PC-3 (cell line): ENCODE data around the gene KNDC1. TPM values are rescaled to one million over a fixed set of nuclear protein-coding genes. Genes with fewer than 3 reads are reported as not detected.
A peak's percentile ranks its signal among the peaks of the same experiment; 100 is the strongest.

Source experiments
- ATAC-seq: fragments of 200-7000 bp; cut with Tn5 transposase; 2 replicates; pipeline ENCODE4 v1.9.1; 2020; ENCODE audit warnings: mild to moderate bottlenecking, moderate library complexity
- BruUV-seq: library from RNA; stranded (reverse); fragments of 400-500 nt; replicated peaks from 2 replicates; lab custom pipeline; 2021; lab: Mats Ljungman, UMichigan
- CTCF ChIA-PET: fragments of 300-600 bp; sonication (Branson Sonifier 250); formaldehyde crosslinking; loops from one replicate; lab custom pipeline; 2022; ENCODE audit warnings: antibody characterized with exemption; lab: Charles Lee
- POLR2A ChIA-PET: fragments of 300-600 bp; sonication (Branson Sonifier 250); formaldehyde crosslinking; loops from one replicate; lab custom pipeline; 2022; ENCODE audit warnings: antibody characterized with exemption; ENCODE audit not compliant: unreplicated experiment; lab: Charles Lee
- DNase-seq: peaks from one replicate; pipeline ENCODE4 v3.0.0-alpha.2; 2015
- H2AFZ ChIP-seq: fragments of 300-600 bp; sonication (generic); 2 replicates; pipeline ENCODE4 v1.6.0; 2016; ENCODE audit warnings: antibody characterized with exemption, low read length
- H3F3A ChIP-seq: fragments of 300-600 bp; sonication (generic); one replicate; pipeline ENCODE4 v1.6.0; 2017; ENCODE audit warnings: antibody characterized with exemption, low read length, control low read depth, mild to moderate bottlenecking; ENCODE audit not compliant: unreplicated experiment
- H3K27ac ChIP-seq: fragments of 300-600 bp; sonication (generic); 2 replicates; pipeline ENCODE4 v1.5.1; 2016; ENCODE audit warnings: mild to moderate bottlenecking, low read length
- H3K27me3 ChIP-seq: fragments of 300-600 bp; sonication (generic); 2 replicates; pipeline ENCODE4 v1.6.1; 2016; ENCODE audit warnings: low read length, mixed read lengths
- H3K36me3 ChIP-seq: fragments of 300-600 bp; sonication (generic); 2 replicates; pipeline ENCODE4 v1.6.1; 2016; ENCODE audit warnings: low read depth, mixed run types, low read length, mixed read lengths
- H3K4me1 ChIP-seq: fragments of 300-600 bp; sonication (generic); 2 replicates; pipeline ENCODE4 v1.5.1; 2016; ENCODE audit warnings: low read length; ENCODE audit not compliant: insufficient read depth
- H3K4me2 ChIP-seq: fragments of 300-600 bp; sonication (generic); 2 replicates; pipeline ENCODE4 v1.6.0; 2016; ENCODE audit warnings: low read length
- H3K4me3 ChIP-seq: fragments of 300-600 bp; sonication (generic); 2 replicates; pipeline ENCODE4 v1.5.1; 2016; ENCODE audit warnings: mild to moderate bottlenecking, low read length, mixed read lengths
- H3K79me2 ChIP-seq: fragments of 300-600 bp; sonication (generic); 2 replicates; pipeline ENCODE4 v1.6.1; 2017; ENCODE audit warnings: low read length, mixed read lengths
- H3K9ac ChIP-seq: fragments of 300-600 bp; sonication (generic); 2 replicates; pipeline ENCODE4 v1.6.0; 2016; ENCODE audit warnings: mild to moderate bottlenecking, low read length
- H3K9me2 ChIP-seq: fragments of 300-600 bp; sonication (generic); replicated peaks from 2 replicates; pipeline ENCODE4 v1.6.1; 2016; ENCODE audit warnings: mixed run types, low read length, mixed read lengths
- H3K9me3 ChIP-seq: fragments of 300-600 bp; sonication (generic); 2 replicates; pipeline ENCODE4 v1.6.1; 2016; ENCODE audit warnings: low read length, mixed read lengths
- H4K20me1 ChIP-seq: fragments of 300-600 bp; sonication (generic); 2 replicates; pipeline ENCODE4 v1.6.1; 2016; ENCODE audit warnings: low read length, mixed read lengths
- EZH2 ChIP-seq: fragments of 300-600 bp; sonication (generic); IDR thresholded peaks from one replicate; pipeline ENCODE4 v1.6.1; 2017; ENCODE audit warnings: antibody characterized with exemption, mild to moderate bottlenecking, low read length; ENCODE audit not compliant: unreplicated experiment
- EZH2phosphoT487 ChIP-seq: fragments of 300-600 bp; sonication (generic); IDR thresholded peaks from 2 replicates; pipeline ENCODE4 v1.6.1; 2018; ENCODE audit warnings: mild to moderate bottlenecking, antibody characterized with exemption, low read length, borderline replicate concordance
- intact Hi-C: fragments of 100-400 bp; cut with micrococcal nuclease; formaldehyde crosslinking; loops from 2 replicates; pipeline ENCODE4 v1.9.0; 2023
- total RNA-seq: library from RNA; depleted of rRNA; stranded (reverse); fragments of >200 nt; gene quantifications from 2 replicates; pipeline ENCODE4 v1.2.3, GENCODE V29; 2014
- TF ChIP-seq, protein P1 (sequence below): fragments of 300-600 bp; sonication (generic); conservative IDR thresholded peaks from 2 replicates; pipeline ENCODE4 v1.5.1; 2017; ENCODE audit warnings: antibody characterized with exemption, low read depth, mild to moderate bottlenecking, low read length

Gene KNDC1
- total RNA-seq, 1 experiment from 2014 or later, result not detected

GRCh38 chr10:133160826-133161471 is 930 bp downstream of the KNDC1 start:
- H3K36me3 ChIP-seq, result no peaks in the 10 kb centered on the region
- H3K4me3 ChIP-seq, result peak overlapping the region; percentile 38; the same call in 1 of the 2 replicates
- POLR2A ChIA-PET, result interaction anchor here (0.5 kb wide), 1 partner anchor 158 kb away, joined by 4 read pairs; no protein-coding TSS in a partner anchor
- H3K27me3 ChIP-seq, result peaks cover 14% of the 10 kb centered on the region
- H3K9me2 ChIP-seq, result no peaks in the 10 kb centered on the region
- no peak overlapping the region for H2AFZ ChIP-seq
- H3F3A ChIP-seq, result no peaks in the 10 kb centered on the region
- CTCF ChIA-PET, result no interaction called here
- H3K9ac ChIP-seq, result no peak overlapping the region
- peak overlapping the region; percentile 60 for H3K4me2 ChIP-seq
- DNase-seq (no peak), ATAC-seq (no peak)
- BruUV-seq, result no TSS peak
- H3K79me2 ChIP-seq, result no peaks in the 10 kb centered on the region
- no peaks in the 10 kb centered on the region; the same call in 1 of the 2 replicates for H3K4me1 ChIP-seq
- intact Hi-C loops, result no loop called here
- no peaks in the 10 kb centered on the region for H3K9me3 ChIP-seq
- H3K27ac ChIP-seq, result no peak overlapping the region
- TF ChIP-seq, protein P1, sequence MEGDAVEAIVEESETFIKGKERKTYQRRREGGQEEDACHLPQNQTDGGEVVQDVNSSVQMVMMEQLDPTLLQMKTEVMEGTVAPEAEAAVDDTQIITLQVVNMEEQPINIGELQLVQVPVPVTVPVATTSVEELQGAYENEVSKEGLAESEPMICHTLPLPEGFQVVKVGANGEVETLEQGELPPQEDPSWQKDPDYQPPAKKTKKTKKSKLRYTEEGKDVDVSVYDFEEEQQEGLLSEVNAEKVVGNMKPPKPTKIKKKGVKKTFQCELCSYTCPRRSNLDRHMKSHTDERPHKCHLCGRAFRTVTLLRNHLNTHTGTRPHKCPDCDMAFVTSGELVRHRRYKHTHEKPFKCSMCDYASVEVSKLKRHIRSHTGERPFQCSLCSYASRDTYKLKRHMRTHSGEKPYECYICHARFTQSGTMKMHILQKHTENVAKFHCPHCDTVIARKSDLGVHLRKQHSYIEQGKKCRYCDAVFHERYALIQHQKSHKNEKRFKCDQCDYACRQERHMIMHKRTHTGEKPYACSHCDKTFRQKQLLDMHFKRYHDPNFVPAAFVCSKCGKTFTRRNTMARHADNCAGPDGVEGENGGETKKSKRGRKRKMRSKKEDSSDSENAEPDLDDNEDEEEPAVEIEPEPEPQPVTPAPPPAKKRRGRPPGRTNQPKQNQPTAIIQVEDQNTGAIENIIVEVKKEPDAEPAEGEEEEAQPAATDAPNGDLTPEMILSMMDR, result no peak
- TF ChIP-seq EZH2 (no peak), EZH2phosphoT487 (no peak)
- no peaks in the 10 kb centered on the region for H4K20me1 ChIP-seq

DNA sequence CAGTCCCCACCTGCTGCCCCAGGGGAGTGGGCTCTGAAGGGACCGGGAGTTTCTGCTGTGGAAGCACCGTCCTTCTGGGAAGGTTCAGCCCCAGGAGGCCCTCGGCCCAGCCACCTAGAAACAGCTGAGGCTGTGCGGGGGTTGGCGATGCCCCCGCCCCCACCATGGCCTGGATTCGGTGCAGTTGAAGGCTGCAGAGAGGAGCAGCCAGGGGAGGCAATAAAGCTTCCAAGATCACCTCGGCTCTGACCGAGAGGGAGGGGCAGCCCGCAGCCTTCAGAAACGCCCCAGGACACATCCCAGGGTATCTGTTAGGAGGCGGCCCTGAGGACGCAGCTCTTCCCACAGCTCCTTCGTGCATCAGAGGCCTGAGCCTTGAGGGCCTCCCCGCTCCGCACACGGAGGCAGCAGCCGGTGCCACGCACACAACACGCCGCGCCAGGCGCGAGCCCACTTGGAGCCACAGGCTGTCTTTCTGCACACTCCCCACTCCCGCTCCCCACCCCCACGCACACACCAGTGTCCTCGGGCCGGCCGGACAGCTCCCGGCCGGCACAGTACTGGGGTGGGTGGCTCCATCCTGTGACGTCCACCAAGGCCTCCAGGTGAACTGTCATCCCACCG is 1.6 kb downstream of the KNDC1 start:
- Histone ChIP-seq H3K4me2 (peak overlapping the region; percentile 60), H3K27me3 (peaks cover 14% of the 10 kb centered on the region), H3F3A (no peaks in the 10 kb centered on the region), H3K79me2 (no peaks in the 10 kb centered on the region), H2AFZ (no peak overlapping the region), H3K4me3 (no peak overlapping the region; the same call in 1 of the 2 replicates), H3K9ac (no peak overlapping the region), H3K9me3 (no peaks in the 10 kb centered on the region), H3K36me3 (no peaks in the 10 kb centered on the region), H4K20me1 (no peaks in the 10 kb centered on the region), H3K9me2 (no peaks in the 10 kb centered on the region), H3K27ac (no peak overlapping the region), H3K4me1 (no peaks in the 10 kb centered on the region; the same call in 1 of the 2 replicates)
- DNase-seq (peak; percentile 4), ATAC-seq (peak; percentile 29; the same call in 1 of the 2 replicates)
- POLR2A ChIA-PET, result interaction anchor here (0.5 kb wide), 1 partner anchor 157 kb away, joined by 4 read pairs; no protein-coding TSS in a partner anchor
- intact Hi-C loops, result no loop called here
- CTCF ChIA-PET, result no interaction called here
- BruUV-seq, result no TSS peak
- TF ChIP-seq EZH2 (no peak), EZH2phosphoT487 (no peak)
- TF ChIP-seq, protein P1, result no peak
